Endodermal cell (in vitro differentiated cells): ENCODE measurements around the gene SNAP47. TPM values are rescaled to one million over a fixed set of nuclear protein-coding genes. Genes with fewer than 3 reads are reported as not detected.

Source experiments
- DNase-seq: peaks from one replicate; pipeline ENCODE4 v3.0.0-alpha.2; 2017
- H3K27ac ChIP-seq: 2 replicates; pipeline ENCODE4 v1.5.1; 2013; ENCODE audit warnings: mild to moderate bottlenecking, low read depth, low read length, moderate library complexity
- H3K27me3 ChIP-seq: 2 replicates; pipeline ENCODE4 v1.6.1; 2013; ENCODE audit warnings: mild to moderate bottlenecking, low read length, moderate library complexity; ENCODE audit not compliant: insufficient read depth, control insufficient read depth, poor library complexity, severe bottlenecking
- H3K36me3 ChIP-seq: 2 replicates; pipeline ENCODE4 v1.7.0; 2013; ENCODE audit warnings: mild to moderate bottlenecking, low read length, moderate library complexity; ENCODE audit not compliant: control insufficient read depth, insufficient read depth
- H3K4me1 ChIP-seq: one replicate; pipeline ENCODE4 v1.7.0; 2013; ENCODE audit warnings: low read length; ENCODE audit not compliant: control insufficient read depth, insufficient read depth
- H3K4me3 ChIP-seq: 2 replicates; pipeline ENCODE4 v1.5.1; 2013; ENCODE audit warnings: mild to moderate bottlenecking, low read length, moderate library complexity
- H3K9ac ChIP-seq: 2 replicates; pipeline ENCODE4 v1.6.1; 2013; ENCODE audit warnings: mild to moderate bottlenecking, low read length, moderate library complexity; ENCODE audit not compliant: poor library complexity, severe bottlenecking; ENCODE audit errors: extremely low read depth
- H3K9me3 ChIP-seq: 2 replicates; pipeline ENCODE4 v1.6.1; 2013; ENCODE audit warnings: mild to moderate bottlenecking, low read length, moderate library complexity; ENCODE audit not compliant: control insufficient read depth
- H3K27ac Mint-ChIP-seq: 2 replicates; pipeline ENCODE4 v1.8.0; 2020; ENCODE audit warnings: mixed read lengths
- H3K27me3 Mint-ChIP-seq: 2 replicates; pipeline ENCODE4 v1.8.0; 2021; ENCODE audit warnings: mild to moderate bottlenecking, mixed read lengths; ENCODE audit not compliant: insufficient read depth
- H3K36me3 Mint-ChIP-seq: 2 replicates; pipeline ENCODE4 v1.8.0; 2020; ENCODE audit warnings: low read depth, mixed read lengths
- H3K4me1 Mint-ChIP-seq: 2 replicates; pipeline ENCODE4 v1.8.0; 2020; ENCODE audit warnings: mixed read lengths
- H3K4me3 Mint-ChIP-seq: 2 replicates; pipeline ENCODE4 v1.8.0; 2020; ENCODE audit warnings: mild to moderate bottlenecking, moderate library complexity, mixed read lengths
- H3K9me3 Mint-ChIP-seq: 2 replicates; pipeline ENCODE4 v1.8.0; 2020; ENCODE audit warnings: mild to moderate bottlenecking, mixed read lengths
- WGBS, 2 experiments: methylation state at CpG; one replicate each; pipeline versions ENCODE4 v1.1.5 to v1.1.7; 2013; ENCODE audit warnings: missing lambda C conversion rate in 2 of 2, mixed read lengths in 1 of 2; ENCODE audit not compliant: insufficient coverage in 1 of 2, insufficient read length in 1 of 2; 5-methylcytosine and 5-hydroxymethylcytosine counted together
- total RNA-seq, 2 donors: library from RNA; stranded (reverse); fragmentation: NEBNext Ultra II Directional in 1 of 2; extraction: Animal tissue kit (Norgen Biotek cat#: 25700) in 1 of 2; gene quantifications; 2 replicates in 1 of 2; 3 replicates in 1 of 2; pipeline ENCODE4 v1.2.1, GENCODE V29; 2021
- TF ChIP-seq, protein P1 (sequence below): fragments of 200-600 bp; sonication (generic); conservative IDR thresholded peaks from 2 replicates; pipeline ENCODE4 v1.5.0; 2021; ENCODE audit warnings: antibody characterized with exemption, mild to moderate bottlenecking

Gene SNAP47
- total RNA-seq, 2 donors from 2014 or later = 42.5 to 46.6 TPM

DNA sequence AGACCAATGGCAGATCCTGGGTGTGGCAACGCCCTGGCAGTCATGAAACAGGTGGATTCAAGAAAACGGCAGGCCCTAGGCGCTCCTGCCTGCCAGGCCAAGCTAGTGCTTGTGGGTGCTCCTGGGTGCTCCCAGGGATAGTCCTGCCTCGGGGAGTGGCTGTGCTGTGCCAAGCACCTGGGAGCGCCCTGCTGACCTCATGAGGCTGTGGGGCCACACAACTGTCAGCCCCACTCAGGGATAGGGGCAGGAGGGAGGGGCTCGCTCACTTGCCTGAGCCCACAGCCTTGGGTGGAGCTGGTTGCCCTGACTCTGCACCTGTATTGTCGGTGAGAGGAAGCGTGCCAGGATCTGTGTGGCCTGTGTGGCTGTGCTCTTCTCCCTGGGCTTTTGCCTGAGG, 9.4 kb downstream of the SNAP47 start:
- H3K9me3 Mint-ChIP-seq = no peaks in the 10 kb centered on the region
- H3K9me3 ChIP-seq = no peaks in the 10 kb centered on the region
- no peak overlapping the region for H3K4me3 Mint-ChIP-seq
- H3K4me3 ChIP-seq = no peak overlapping the region
- no peak overlapping the region for H3K9ac ChIP-seq
- no peaks in the 10 kb centered on the region for H3K4me1 ChIP-seq
- no peaks in the 10 kb centered on the region for H3K4me1 Mint-ChIP-seq
- 90 to 94% methylated on average over 4 to 8 of the region's 8 CpGs for WGBS, 2 experiments
- H3K36me3 Mint-ChIP-seq = peaks cover 13% of the 10 kb centered on the region
- TF ChIP-seq, protein P1, sequence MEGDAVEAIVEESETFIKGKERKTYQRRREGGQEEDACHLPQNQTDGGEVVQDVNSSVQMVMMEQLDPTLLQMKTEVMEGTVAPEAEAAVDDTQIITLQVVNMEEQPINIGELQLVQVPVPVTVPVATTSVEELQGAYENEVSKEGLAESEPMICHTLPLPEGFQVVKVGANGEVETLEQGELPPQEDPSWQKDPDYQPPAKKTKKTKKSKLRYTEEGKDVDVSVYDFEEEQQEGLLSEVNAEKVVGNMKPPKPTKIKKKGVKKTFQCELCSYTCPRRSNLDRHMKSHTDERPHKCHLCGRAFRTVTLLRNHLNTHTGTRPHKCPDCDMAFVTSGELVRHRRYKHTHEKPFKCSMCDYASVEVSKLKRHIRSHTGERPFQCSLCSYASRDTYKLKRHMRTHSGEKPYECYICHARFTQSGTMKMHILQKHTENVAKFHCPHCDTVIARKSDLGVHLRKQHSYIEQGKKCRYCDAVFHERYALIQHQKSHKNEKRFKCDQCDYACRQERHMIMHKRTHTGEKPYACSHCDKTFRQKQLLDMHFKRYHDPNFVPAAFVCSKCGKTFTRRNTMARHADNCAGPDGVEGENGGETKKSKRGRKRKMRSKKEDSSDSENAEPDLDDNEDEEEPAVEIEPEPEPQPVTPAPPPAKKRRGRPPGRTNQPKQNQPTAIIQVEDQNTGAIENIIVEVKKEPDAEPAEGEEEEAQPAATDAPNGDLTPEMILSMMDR = no peak
- H3K36me3 ChIP-seq = peaks cover 9% of the 10 kb centered on the region
- no peak overlapping the region for H3K27ac Mint-ChIP-seq
- DNase-seq = no peak
- no peak overlapping the region for H3K27ac ChIP-seq
- H3K27me3 ChIP-seq = no peaks in the 10 kb centered on the region
- H3K27me3 Mint-ChIP-seq = no peaks in the 10 kb centered on the region

DNA sequence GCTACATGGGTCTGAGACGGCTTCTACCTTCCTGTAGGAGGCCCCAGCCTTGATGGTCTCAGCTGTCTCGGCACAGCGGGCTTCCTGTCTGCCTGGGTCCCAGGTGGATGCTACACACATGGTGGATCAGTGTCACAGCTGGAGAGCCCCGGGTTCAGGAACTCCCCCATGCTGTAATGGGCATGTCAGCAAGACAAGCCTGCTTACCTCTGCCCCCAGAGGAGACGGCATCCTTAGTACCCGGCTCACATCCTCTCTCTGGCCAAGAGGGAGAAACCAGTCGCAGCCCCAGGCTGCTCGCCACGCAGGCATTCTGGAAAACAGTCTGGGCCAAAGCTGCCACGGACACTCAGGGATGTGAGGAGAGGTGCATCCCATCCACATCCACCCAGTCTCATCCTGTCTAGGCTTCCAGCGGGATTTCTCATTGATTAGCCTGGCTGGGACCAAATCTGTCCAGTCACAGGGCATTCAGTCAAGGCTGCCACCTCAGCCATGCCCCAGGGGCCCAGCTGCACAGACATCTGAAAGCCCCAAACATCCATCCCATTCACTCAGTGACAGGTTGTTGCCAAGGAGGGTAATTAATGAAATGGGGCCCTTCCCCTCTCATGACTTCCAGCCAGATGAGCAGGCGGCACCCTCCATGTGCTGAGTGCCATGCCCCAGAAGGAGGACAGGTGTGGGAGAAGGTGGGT, 10.5 kb downstream of the SNAP47 start:
- Histone ChIP-seq H3K9me3 (no peaks in the 10 kb centered on the region), H3K36me3 (peaks cover 11% of the 10 kb centered on the region), H3K4me1 (no peaks in the 10 kb centered on the region), H3K9ac (no peak overlapping the region), H3K27ac (peak overlapping the region; percentile 34), H3K4me3 (no peak overlapping the region), H3K27me3 (no peaks in the 10 kb centered on the region)
- no peaks in the 10 kb centered on the region for H3K9me3 Mint-ChIP-seq
- peaks cover 8% of the 10 kb centered on the region for H3K36me3 Mint-ChIP-seq
- no peak for DNase-seq
- no peak overlapping the region for H3K27ac Mint-ChIP-seq
- no peak overlapping the region for H3K4me3 Mint-ChIP-seq
- TF ChIP-seq, protein P1 = no peak
- WGBS, 2 experiments = 88 to 93% methylated on average over 4 to 12 of the region's 12 CpGs
- H3K4me1 Mint-ChIP-seq = no peaks in the 10 kb centered on the region
- H3K27me3 Mint-ChIP-seq = no peaks in the 10 kb centered on the region

DNA sequence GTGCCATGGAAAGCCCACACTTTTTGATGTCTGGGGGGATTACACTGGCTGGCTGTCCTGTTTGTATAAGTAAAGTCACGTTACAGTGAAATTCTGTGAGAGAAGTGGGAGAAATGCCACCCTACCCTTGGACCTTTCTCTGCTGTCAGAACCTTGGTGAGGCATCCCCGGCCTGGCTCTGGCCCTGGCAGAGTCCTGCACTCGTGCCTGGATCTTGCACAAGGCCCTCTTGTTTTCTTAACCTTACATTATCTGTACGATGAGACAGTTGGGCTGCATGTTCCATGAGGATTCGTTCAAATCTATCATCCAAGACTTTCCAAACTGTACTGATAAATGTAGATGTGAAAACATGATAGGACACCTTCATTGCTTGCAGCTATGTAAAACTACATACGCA, 11.4 kb downstream of the SNAP47 start:
- Histone ChIP-seq H3K27me3 (no peaks in the 10 kb centered on the region), H3K9ac (no peak overlapping the region), H3K4me1 (no peaks in the 10 kb centered on the region), H3K9me3 (no peaks in the 10 kb centered on the region), H3K4me3 (no peak overlapping the region), H3K27ac (no peak overlapping the region), H3K36me3 (peaks cover 15% of the 10 kb centered on the region)
- DNase-seq = no peak
- Mint-ChIP-seq H3K27me3 (no peaks in the 10 kb centered on the region), H3K4me3 (no peak overlapping the region), H3K9me3 (no peaks in the 10 kb centered on the region), H3K27ac (no peak overlapping the region), H3K4me1 (no peaks in the 10 kb centered on the region), H3K36me3 (peaks cover 14% of the 10 kb centered on the region)
- TF ChIP-seq, protein P1 = no peak
- WGBS, 2 experiments = 95 to 96% methylated on average over 6 of the region's 6 CpGs
